Measurements from ENCODE around the gene UPK3BL1.
"Not testable (repeated sequence)": the region's sequence is repeated elsewhere in the genome, so short reads cannot be mapped to it uniquely, and the experiment has no call there.

Gene UPK3BL1

GRCh38 chr7:102627271-102627904 lies 15.2 kb downstream of the UPK3BL1 start:
- DNase-seq, result not testable (repeated sequence)

GRCh38 chr7:102618122-102618521 lies 24.5 kb downstream of the UPK3BL1 start:
- not testable (repeated sequence) for DNase-seq

- peak; percentile 29 for DNase-seq
Measured at GRCh38 chr7:102616507-102617125, 26.0 kb downstream of the UPK3BL1 start, which contains the start of gene RASA4. TSS of gene RASA4 (minus strand) at chr7:102616756. CDS start at chr7:102616689, 67 bp downstream.

GRCh38 chr7:102615930-102616329 lies 26.7 kb downstream of the UPK3BL1 start:
- not testable (repeated sequence) for DNase-seq

GRCh38 chr7:102614873-102615272 lies 27.7 kb downstream of the UPK3BL1 start:
- not testable (repeated sequence) for DNase-seq

- not testable (repeated sequence) for DNase-seq
Measured at GRCh38 chr7:102614346-102614697, 28.3 kb downstream of the UPK3BL1 start.

- not testable (repeated sequence) for DNase-seq
Measured at GRCh38 chr7:102613575-102614345, 28.8 kb downstream of the UPK3BL1 start.

GRCh38 chr7:102611675-102612325 lies 30.8 kb downstream of the UPK3BL1 start:
- DNase-seq, result not testable (repeated sequence)

- not testable (repeated sequence) for DNase-seq
Measured at GRCh38 chr7:102611013-102611674, 31.4 kb downstream of the UPK3BL1 start.

GRCh38 chr7:102610441-102610840 lies 32.1 kb downstream of the UPK3BL1 start:
- DNase-seq, result not testable (repeated sequence)

GRCh38 chr7:102609734-102610133 lies 32.9 kb downstream of the UPK3BL1 start:
- not testable (repeated sequence) for DNase-seq

- not testable (repeated sequence) for DNase-seq
Measured at GRCh38 chr7:102606848-102607247, 35.7 kb downstream of the UPK3BL1 start.

- not testable (repeated sequence) for DNase-seq
Measured at GRCh38 chr7:102604431-102605145, 38.0 kb downstream of the UPK3BL1 start.

- not testable (repeated sequence) for DNase-seq
Measured at GRCh38 chr7:102602317-102602716, 40.3 kb downstream of the UPK3BL1 start.

GRCh38 chr7:102599699-102600098 lies 42.9 kb downstream of the UPK3BL1 start:
- DNase-seq, result not testable (repeated sequence)

- DNase-seq, result not testable (repeated sequence)
Measured at GRCh38 chr7:102596036-102596435, 46.6 kb downstream of the UPK3BL1 start.

- not testable (repeated sequence) for DNase-seq
Measured at GRCh38 chr7:102593637-102594334, 48.8 kb downstream of the UPK3BL1 start.

- peak; percentile 28 for DNase-seq
Measured at GRCh38 chr7:102592477-102593019, 50.0 kb downstream of the UPK3BL1 start.

GRCh38 chr7:102589857-102590256 lies 52.7 kb downstream of the UPK3BL1 start:
- DNase-seq, result not testable (repeated sequence)
